Thoracic aorta (tissue), 2 donors: ENCODE measurements around the gene PIK3R6. TPM values are rescaled to one million over a fixed set of nuclear protein-coding genes. Genes with fewer than 3 reads are reported as not detected.

ENCODE experiments used
- ATAC-seq: fragments of 150-250 bp; one replicate; pipeline ENCODE4 v1.8.0; 2017; ENCODE audit warnings: low read depth; ENCODE audit not compliant: insufficient number of reproducible peaks, low FRiP score
- DNase-seq: peaks from one replicate; pipeline ENCODE4 v3.0.0-alpha.2; 2020; ENCODE audit warnings: low spot score
- H3K27ac ChIP-seq, 2 donors: fragments of 200-600 bp; sonication (generic); 1 replicate in 1 of 2; 2 replicates in 1 of 2; pipeline ENCODE4 v1.5.1; 2016; ENCODE audit warnings: mild to moderate bottlenecking in 2 of 2, moderate library complexity in 2 of 2
- H3K27me3 ChIP-seq: fragments of 200-600 bp; sonication (generic); replicated peaks from 2 replicates; pipeline ENCODE4 v1.6.0; 2016; ENCODE audit warnings: mild to moderate bottlenecking; ENCODE audit not compliant: insufficient read depth
- H3K36me3 ChIP-seq: fragments of 200-600 bp; sonication (generic); one replicate; pipeline ENCODE4 v1.5.1; 2016
- H3K4me1 ChIP-seq, 2 donors: fragments of 200-600 bp; sonication (generic); 1 replicate in 1 of 2; 2 replicates in 1 of 2; pipeline versions ENCODE4 v1.5.1 to v1.6.0; 2016; ENCODE audit warnings: low read depth in 2 of 2, mild to moderate bottlenecking in 1 of 2; ENCODE audit not compliant: control insufficient read depth in 1 of 2
- H3K4me3 ChIP-seq: fragments of 200-600 bp; sonication (generic); 2 replicates; pipeline ENCODE4 v1.5.1; 2016; ENCODE audit warnings: mild to moderate bottlenecking
- H3K9me3 ChIP-seq: fragments of 200-600 bp; sonication (generic); 2 replicates; pipeline ENCODE4 v1.5.1; 2016
- total RNA-seq, 2 donors: library from RNA; depleted of rRNA; stranded (reverse); fragments of >200 nt; gene quantifications; one replicate each; pipeline versions ENCODE4 v1.1.0 to v1.2.3, GENCODE V29; 2016
- TF ChIP-seq, protein P1 (sequence below): fragments of 200-600 bp; sonication (generic); IDR thresholded peaks from one replicate; pipeline ENCODE4 v1.5.1; 2019; ENCODE audit warnings: antibody characterized with exemption

PIK3R6 gene
- total RNA-seq, 2 donors from 2014 or later: 1.5 to 3.5 TPM

DNA sequence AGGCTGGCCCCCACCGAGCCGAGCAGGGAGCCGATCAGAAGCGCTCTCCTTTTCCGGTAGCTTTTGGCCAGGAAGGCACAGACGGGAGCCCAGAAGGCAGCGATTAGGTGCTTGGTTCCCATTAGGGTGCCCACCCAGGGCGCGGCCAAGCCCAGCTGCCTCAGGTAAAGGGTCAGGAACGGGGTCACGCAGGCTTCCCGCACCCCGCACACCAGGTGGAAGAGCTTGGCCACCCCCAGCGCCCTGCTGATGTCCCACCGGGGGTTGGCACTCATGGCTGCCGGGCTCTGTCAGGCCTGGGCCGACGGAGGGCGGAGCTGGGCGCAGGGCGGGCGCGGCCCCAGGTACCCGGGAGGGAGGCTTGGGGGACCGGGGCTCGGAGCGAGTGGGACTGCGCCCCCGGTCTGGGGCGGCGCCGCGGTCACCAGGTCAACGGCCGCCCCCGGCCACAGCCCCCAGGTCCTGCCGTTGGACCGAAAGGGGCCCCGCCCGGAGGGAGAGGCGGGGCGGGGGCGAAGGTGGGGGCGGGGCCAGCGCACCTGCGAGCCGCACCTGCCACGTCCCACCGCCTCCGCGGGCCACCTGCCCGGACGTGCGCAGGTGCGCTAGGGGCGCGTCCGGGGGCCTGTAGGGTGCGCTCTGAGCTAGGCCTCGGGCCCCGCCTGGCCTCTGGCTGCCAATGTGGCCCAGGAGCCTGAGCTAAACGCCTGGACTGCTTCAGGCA, 68.5 kb downstream of the PIK3R6 start, which contains the start of gene MFSD6L:
MFSD6L (minus strand) TSS at position 520 of the 724 bp plus-strand sequence; CDS start at position 275, 245 bp downstream.
- Histone ChIP-seq H3K9me3 (no peaks in the 10 kb centered on the region), H3K36me3 (no peaks in the 10 kb centered on the region), H3K27me3 (no peaks in the 10 kb centered on the region), H3K4me1 (peaks cover 0 to 6% of the 10 kb centered on the region in 2 donors), H3K27ac (no peak within 1 kb of the TSS), H3K4me3 (no peak within 1 kb of the TSS)
- DNase-seq (no peak), ATAC-seq (no peak)
- TF ChIP-seq, protein P1, sequence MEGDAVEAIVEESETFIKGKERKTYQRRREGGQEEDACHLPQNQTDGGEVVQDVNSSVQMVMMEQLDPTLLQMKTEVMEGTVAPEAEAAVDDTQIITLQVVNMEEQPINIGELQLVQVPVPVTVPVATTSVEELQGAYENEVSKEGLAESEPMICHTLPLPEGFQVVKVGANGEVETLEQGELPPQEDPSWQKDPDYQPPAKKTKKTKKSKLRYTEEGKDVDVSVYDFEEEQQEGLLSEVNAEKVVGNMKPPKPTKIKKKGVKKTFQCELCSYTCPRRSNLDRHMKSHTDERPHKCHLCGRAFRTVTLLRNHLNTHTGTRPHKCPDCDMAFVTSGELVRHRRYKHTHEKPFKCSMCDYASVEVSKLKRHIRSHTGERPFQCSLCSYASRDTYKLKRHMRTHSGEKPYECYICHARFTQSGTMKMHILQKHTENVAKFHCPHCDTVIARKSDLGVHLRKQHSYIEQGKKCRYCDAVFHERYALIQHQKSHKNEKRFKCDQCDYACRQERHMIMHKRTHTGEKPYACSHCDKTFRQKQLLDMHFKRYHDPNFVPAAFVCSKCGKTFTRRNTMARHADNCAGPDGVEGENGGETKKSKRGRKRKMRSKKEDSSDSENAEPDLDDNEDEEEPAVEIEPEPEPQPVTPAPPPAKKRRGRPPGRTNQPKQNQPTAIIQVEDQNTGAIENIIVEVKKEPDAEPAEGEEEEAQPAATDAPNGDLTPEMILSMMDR: no peak

DNA sequence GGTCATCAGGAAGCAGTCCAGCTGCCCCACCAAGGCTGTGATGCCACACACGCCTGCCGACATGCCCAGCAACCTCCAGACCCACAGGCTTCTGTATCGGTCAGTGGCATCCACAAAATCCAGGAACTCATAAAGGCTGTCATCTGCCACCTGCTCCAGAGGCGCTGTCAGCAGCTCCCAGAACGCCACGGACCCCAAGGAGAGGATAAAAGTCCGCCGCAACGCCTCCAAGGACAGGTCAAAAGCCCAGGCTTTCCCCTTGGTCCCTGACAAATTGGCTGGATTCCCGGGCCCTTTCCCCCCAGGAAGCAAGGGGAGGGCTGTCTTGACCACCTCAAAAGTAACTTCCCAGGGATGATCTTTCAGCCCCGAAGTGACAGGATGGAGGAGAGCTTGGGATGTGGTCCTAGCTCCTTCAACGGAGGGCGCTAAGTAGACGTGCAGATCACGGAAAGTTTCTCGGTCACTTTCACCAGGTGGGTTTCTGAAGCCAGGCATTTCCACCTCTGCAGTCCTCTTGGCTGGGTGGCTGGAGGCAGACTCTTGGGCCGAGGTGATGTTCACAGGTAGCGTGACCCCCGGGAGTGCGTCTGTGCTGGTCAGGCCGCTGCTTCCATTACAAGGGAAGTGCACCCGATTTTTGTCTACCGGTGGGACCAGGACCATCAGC, 69.2 kb downstream of the PIK3R6 start:
- ATAC-seq (no peak), DNase-seq (no peak)

GRCh38 chr17:8797621-8798175, 69.8 kb downstream of the PIK3R6 start:
- TF ChIP-seq, protein P1: no peak
- Histone ChIP-seq H3K4me3 (no peak overlapping the region), H3K27me3 (no peaks in the 10 kb centered on the region), H3K9me3 (no peaks in the 10 kb centered on the region), H3K27ac (no peak overlapping the region), H3K36me3 (no peaks in the 10 kb centered on the region), H3K4me1 (peaks cover 0 to 6% of the 10 kb centered on the region in 2 donors)
- DNase-seq (no peak), ATAC-seq (no peak)

More for the DNA sequence above, 69.2 kb downstream of the PIK3R6 start:
- Histone ChIP-seq H3K4me1 (peaks cover 0 to 6% of the 10 kb centered on the region in 2 donors), H3K9me3 (no peaks in the 10 kb centered on the region), H3K27ac (no peak overlapping the region), H3K27me3 (no peaks in the 10 kb centered on the region), H3K4me3 (no peak overlapping the region), H3K36me3 (no peaks in the 10 kb centered on the region)
- TF ChIP-seq, protein P1: no peak

DNA sequence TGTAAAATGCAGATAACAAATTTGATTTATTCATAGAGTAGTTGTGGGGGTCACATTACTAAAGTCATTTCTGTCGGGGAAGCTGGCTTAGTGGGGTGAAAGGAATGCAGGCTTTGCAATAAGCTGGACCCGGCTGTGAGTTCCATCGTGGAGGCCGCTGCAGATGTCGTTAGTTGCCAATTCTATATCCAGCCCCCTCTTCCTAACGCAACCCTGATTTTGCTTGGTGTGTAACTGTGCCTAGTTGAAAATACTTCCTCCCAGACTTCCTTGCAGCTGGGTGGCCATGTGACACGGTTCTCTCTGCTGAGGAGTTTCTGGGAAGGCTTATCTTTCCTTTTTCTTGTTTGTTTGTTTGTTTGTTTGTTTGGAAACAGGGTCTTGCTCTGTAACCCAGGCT, 72.8 kb downstream of the PIK3R6 start:
- TF ChIP-seq, protein P1: no peak
- Histone ChIP-seq H3K36me3 (no peaks in the 10 kb centered on the region), H3K9me3 (no peaks in the 10 kb centered on the region), H3K27me3 (no peaks in the 10 kb centered on the region), H3K27ac (no peak overlapping the region), H3K4me3 (no peak overlapping the region), H3K4me1 (peaks cover 0 to 6% of the 10 kb centered on the region in 2 donors)
- ATAC-seq: no peak
- DNase-seq: no peak

DNA sequence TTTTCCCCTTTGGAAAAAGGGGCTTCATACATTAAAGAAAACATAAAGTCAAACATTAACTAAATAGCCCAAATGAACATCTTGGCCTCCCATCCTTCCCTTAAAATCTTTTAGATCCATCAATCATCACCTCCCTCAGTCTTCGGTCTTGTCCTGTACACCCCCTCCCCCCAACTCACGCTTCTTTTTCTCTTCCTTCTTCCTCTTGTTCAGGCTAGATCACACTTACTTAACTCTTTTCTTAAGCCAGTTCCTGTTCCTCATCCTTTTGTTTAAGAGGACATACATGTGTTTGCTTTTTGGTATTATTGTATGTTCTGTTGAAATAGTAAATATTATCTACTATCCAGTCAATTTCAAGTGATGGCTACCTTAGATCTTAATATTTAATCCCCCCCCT, 73.8 kb downstream of the PIK3R6 start:
- Histone ChIP-seq H3K4me3 (no peak overlapping the region), H3K9me3 (no peaks in the 10 kb centered on the region), H3K27ac (no peak overlapping the region), H3K27me3 (no peaks in the 10 kb centered on the region), H3K36me3 (no peaks in the 10 kb centered on the region), H3K4me1 (no peaks in the 10 kb centered on the region)
- TF ChIP-seq, protein P1: no peak
- DNase-seq: no peak
- ATAC-seq: no peak
